ENCODE measurements around the gene ARPC1A.
A peak's percentile ranks its signal among the peaks of the same experiment; 100 is the strongest.

Gene ARPC1A

DNA sequence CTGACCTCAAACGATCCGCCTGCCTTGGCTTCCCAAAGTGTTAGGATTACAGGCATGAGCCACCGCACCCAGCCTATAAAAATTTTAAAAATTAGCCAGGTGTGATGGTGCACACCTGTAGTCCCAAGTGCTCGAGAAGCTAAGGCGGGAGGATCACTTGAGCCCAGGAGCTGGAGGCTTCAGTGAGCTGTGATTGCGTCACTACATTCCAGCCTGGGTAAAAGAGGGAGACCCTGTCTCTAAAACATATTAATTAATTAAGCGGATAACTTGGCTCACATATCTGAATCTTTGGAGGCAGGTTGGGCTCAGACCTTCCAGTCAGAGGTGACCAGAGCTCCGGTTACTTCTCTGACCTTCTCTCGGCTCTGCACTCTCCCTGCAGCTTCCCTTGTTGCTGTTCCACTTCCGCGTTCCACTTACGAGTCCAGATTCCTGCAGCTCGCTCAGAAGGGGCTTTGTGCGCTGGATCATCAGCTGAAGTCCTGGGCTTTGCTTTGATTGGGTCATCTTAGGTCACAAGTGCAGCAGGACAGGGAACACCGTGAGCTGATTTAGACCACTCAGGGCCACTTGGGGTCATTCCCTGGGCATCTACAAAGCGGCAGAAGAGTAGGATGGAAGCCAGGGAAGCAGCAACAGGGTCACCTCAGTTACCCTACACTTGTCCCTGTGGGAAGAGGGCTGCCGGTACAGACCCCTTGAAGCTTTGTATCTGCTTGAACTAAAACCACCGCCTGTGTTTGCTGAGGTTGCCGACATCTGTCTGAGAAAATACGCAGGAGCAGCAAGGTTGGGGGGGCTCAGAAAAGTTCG lies 46.8 kb downstream of the ARPC1A start:
- no peak overlapping the region for H2BK5ac ChIP-seq (ENCODE audit: low read length)
- H2BK15ac ChIP-seq (replicated peaks; ENCODE audit: low read depth) = no peak overlapping the region
- H3K27ac ChIP-seq (ENCODE audit: low read depth, low read length) = no peak overlapping the region
- no peak for DNase-seq
- no peaks in the 10 kb centered on the region for H3K27me3 ChIP-seq (ENCODE audit: insufficient read depth, low read length, poor library complexity)
- no peak overlapping the region for H4K8ac ChIP-seq (ENCODE audit: low read depth, low read length)
- H3K23ac ChIP-seq (ENCODE audit: low read length) = no peak overlapping the region
- H3K4me3 ChIP-seq (ENCODE audit: low read length) = no peak overlapping the region
- H3K56ac ChIP-seq (ENCODE audit: low read length) = no peak overlapping the region
- H2AK5ac ChIP-seq (ENCODE audit: low read length) = no peak overlapping the region
- no peak overlapping the region for H3K4ac ChIP-seq (ENCODE audit: low read depth, low read length)
- H3K9ac ChIP-seq (ENCODE audit: low read length) = no peak overlapping the region
- no peaks in the 10 kb centered on the region for H3K36me3 ChIP-seq (ENCODE audit: control insufficient read depth, insufficient read depth, low read length)
- no peak overlapping the region for H3K18ac ChIP-seq (ENCODE audit: low read length)
- H3K79me2 ChIP-seq (ENCODE audit: control insufficient read depth, insufficient read depth, low read length) = peaks cover 2% of the 10 kb centered on the region
- no peak overlapping the region for H4K5ac ChIP-seq (ENCODE audit: low read length)
- H3K4me2 ChIP-seq (ENCODE audit: low read length) = no peak overlapping the region
- no peaks in the 10 kb centered on the region for H3K4me1 ChIP-seq (ENCODE audit: control insufficient read depth, low read depth, low read length)
- WGBS (ENCODE audit: extremely low coverage, insufficient coverage, low lambda C conversion rate) = no CpG with 5 or more reads among the region's 21 CpGs
- H3K79me1 ChIP-seq (ENCODE audit: low read length) = peaks cover 3% of the 10 kb centered on the region
- no peak overlapping the region for H2BK120ac ChIP-seq (ENCODE audit: low read depth, low read length)

DNA sequence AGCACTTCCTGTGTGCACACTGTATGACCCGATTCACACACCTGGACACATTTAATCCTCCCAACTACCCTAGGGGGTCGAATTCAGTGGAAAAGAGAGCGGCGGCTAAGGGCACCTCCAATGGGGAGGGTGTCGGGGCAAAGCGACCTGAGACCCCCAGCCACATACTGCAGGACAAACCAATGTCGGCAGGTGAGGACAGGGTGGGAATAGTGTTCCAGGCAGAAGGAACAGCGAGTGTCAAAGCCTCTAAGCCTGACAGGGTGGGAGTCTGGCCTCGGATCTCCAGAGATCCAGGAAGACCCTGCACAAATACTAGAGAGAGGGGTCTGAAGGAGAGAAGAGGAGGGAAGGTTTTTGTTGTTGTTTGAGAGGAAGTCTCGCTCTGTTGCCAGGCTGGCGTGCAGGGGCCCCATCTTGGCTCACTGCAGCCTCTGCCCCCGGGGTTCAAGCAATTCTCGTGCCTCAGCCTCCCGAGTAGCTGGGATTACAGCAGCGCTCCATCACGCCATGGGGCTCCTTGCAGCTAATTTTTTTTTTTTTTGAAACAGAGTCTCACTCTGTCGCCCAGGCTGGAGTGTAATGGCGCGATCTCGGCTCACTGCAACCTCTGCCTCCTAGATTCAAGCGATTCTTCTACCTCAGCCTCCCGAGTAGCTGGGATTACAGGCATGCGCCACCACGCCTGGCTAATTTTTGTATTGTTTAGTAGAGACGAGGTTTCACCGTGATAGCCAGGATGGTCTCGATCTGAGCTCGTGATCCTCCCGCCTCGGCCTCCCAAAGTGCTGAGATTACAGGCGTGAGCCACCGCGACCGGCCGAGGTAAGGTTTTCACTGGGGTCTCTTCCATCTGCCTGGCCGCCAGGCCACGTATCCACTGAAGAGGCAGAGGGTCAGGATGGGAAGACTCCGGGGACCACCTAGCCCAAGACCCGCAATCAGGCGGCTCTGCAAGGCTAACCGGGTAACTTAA lies 47.7 kb downstream of the ARPC1A start:
- Histone ChIP-seq H3K23ac (ENCODE audit: low read length) (no peak overlapping the region), H3K56ac (ENCODE audit: low read length) (peak overlapping the region; percentile 93), H2BK15ac (replicated peaks; ENCODE audit: low read depth) (no peak overlapping the region), H3K27me3 (ENCODE audit: insufficient read depth, low read length, poor library complexity) (no peaks in the 10 kb centered on the region), H3K27ac (ENCODE audit: low read depth, low read length) (no peak overlapping the region), H3K36me3 (ENCODE audit: control insufficient read depth, insufficient read depth, low read length) (no peaks in the 10 kb centered on the region), H3K79me1 (ENCODE audit: low read length) (peaks cover 3% of the 10 kb centered on the region), H4K5ac (ENCODE audit: low read length) (no peak overlapping the region), H3K79me2 (ENCODE audit: control insufficient read depth, insufficient read depth, low read length) (peaks cover 2% of the 10 kb centered on the region), H3K9ac (ENCODE audit: low read length) (peak overlapping the region; percentile 90), H3K4me1 (ENCODE audit: control insufficient read depth, low read depth, low read length) (no peaks in the 10 kb centered on the region), H2BK5ac (ENCODE audit: low read length) (no peak overlapping the region), H3K18ac (ENCODE audit: low read length) (peak overlapping the region; percentile 82), H4K8ac (ENCODE audit: low read depth, low read length) (no peak overlapping the region), H2AK5ac (ENCODE audit: low read length) (no peak overlapping the region), H3K4me3 (ENCODE audit: low read length) (no peak overlapping the region), H2BK120ac (ENCODE audit: low read depth, low read length) (no peak overlapping the region), H3K4ac (ENCODE audit: low read depth, low read length) (no peak overlapping the region), H3K4me2 (ENCODE audit: low read length) (peak overlapping the region; percentile 66)
- DNase-seq = no peak
- no CpG with 5 or more reads among the region's 41 CpGs for WGBS (ENCODE audit: extremely low coverage, insufficient coverage, low lambda C conversion rate)

DNA sequence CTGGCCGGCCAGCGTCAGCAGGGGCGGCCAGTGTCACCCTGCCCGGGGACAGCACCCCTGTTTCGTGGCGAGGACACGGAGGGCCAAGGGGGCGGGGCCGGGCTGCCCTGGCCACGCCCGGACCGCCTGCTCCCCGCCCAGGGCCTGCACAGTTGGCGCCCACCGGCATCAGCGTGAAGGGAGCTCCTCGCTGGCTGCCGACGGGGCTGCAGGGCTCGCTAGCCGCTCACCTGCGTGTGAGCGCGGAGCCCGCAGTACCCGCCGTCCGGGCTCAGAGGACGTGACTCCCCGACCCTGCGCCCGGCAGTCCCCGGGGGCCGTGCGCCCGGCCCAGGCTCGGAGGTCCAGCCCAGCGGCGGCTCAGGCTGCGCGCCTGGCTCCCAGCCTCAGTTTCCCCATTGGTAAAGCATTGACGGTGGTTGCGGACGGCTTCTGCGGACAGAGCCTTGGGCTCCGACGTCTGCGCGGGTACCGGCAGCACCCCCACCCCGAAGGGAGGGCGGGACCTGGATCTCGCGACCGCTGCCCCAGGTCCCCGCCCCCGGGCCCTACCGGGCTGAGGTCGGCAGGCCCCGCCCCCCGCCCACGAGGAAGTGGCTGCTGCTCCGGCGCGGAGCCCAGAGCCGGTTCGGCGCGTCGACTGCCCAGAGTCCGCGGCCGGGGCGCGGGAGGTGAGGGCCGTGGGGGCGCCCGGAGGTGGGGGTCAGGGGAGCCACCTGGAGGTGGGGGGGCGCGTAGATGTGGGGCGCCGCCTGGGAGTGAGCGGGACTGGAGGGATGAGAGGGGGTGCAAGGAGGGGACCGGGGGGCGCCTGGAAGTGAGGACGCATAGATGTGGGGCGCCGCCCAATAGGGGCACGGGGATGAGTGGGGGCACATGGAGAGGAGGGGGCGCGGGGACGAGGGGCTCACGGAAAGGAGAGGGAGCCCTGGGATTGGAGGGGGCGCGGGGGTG lies 48.7 kb downstream of the ARPC1A start, which contains the start of gene ARPC1B:
Gene ARPC1B (plus strand): TSS at position 620 of the 954 bp plus-strand sequence. CDS start 10,985 bp downstream, outside the sequence.
- no peaks in the 10 kb centered on the region for H3K4me1 ChIP-seq (ENCODE audit: control insufficient read depth, low read depth, low read length)
- H3K79me1 ChIP-seq (ENCODE audit: low read length) = peaks cover 3% of the 10 kb centered on the region
- H4K8ac ChIP-seq (ENCODE audit: low read depth, low read length) = peak within 1 kb of the TSS; percentile 95
- WGBS (ENCODE audit: extremely low coverage, insufficient coverage, low lambda C conversion rate) = no CpG with 5 or more reads among the region's 95 CpGs
- peak within 1 kb of the TSS; percentile 74 for H3K4me3 ChIP-seq (ENCODE audit: low read length)
- H2BK120ac ChIP-seq (ENCODE audit: low read depth, low read length) = no peak within 1 kb of the TSS
- peak within 1 kb of the TSS; percentile 84 for H3K4ac ChIP-seq (ENCODE audit: low read depth, low read length)
- no peak within 1 kb of the TSS for H4K5ac ChIP-seq (ENCODE audit: low read length)
- no peaks in the 10 kb centered on the region for H3K27me3 ChIP-seq (ENCODE audit: insufficient read depth, low read length, poor library complexity)
- peak within 1 kb of the TSS; percentile 66 for H3K4me2 ChIP-seq (ENCODE audit: low read length)
- DNase-seq = peak; percentile 83
- no peak within 1 kb of the TSS for H3K23ac ChIP-seq (ENCODE audit: low read length)
- peak within 1 kb of the TSS; percentile 93 for H3K56ac ChIP-seq (ENCODE audit: low read length)
- H2BK5ac ChIP-seq (ENCODE audit: low read length) = no peak within 1 kb of the TSS
- peak within 1 kb of the TSS; percentile 85 for H3K27ac ChIP-seq (ENCODE audit: low read depth, low read length)
- H2AK5ac ChIP-seq (ENCODE audit: low read length) = no peak within 1 kb of the TSS
- H3K79me2 ChIP-seq (ENCODE audit: control insufficient read depth, insufficient read depth, low read length) = peaks cover 2% of the 10 kb centered on the region
- peak within 1 kb of the TSS; percentile 98 for H3K18ac ChIP-seq (ENCODE audit: low read length)
- H3K9ac ChIP-seq (ENCODE audit: low read length) = peak within 1 kb of the TSS; percentile 90
- no peak within 1 kb of the TSS for H2BK15ac ChIP-seq (replicated peaks; ENCODE audit: low read depth)
- no peaks in the 10 kb centered on the region for H3K36me3 ChIP-seq (ENCODE audit: control insufficient read depth, insufficient read depth, low read length)

DNA sequence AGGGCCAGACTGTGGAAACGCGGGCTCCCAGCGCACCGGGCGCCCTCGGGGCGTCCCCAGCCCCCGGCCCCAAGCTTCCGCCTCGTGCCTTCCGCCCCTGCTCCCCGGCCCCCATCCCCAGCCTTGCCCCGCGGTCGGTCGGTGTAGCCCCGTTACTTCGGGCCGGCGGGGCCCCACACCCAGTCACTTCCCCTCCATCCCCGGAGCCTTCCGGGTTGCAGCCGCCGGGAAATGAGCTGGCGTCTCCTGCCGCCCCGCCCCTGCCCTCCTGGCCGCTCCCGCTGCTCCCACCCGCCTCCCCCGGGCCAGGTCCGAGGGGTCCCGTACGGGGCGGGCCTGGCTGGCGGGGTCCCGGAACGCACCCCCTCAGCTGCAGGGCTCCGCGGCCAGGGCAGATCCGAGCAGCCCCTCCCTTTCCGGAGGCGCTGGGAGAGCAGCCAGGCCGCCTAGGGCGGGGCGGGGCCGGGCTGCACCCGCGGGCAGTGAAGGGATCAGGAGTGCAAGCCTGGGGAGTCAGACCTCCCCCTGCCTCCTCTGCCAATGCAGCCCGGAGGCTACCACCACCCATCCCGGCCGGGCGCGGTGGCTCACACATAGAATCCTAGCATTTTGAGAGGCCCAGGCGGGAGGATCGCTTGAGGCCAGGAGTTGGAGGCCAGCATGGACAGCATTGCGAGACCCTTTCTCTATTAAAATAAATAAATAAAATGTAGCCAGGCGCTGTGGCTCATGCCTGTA lies 49.5 kb downstream of the ARPC1A start:
- Histone ChIP-seq H2BK5ac (ENCODE audit: low read length) (no peak overlapping the region), H3K4me2 (ENCODE audit: low read length) (peak overlapping the region; percentile 36), H2BK15ac (replicated peaks; ENCODE audit: low read depth) (no peak overlapping the region), H4K8ac (ENCODE audit: low read depth, low read length) (peak overlapping the region; percentile 95), H3K27ac (ENCODE audit: low read depth, low read length) (peak overlapping the region; percentile 53), H3K23ac (ENCODE audit: low read length) (no peak overlapping the region), H3K36me3 (ENCODE audit: control insufficient read depth, insufficient read depth, low read length) (no peaks in the 10 kb centered on the region), H3K56ac (ENCODE audit: low read length) (peak overlapping the region; percentile 92), H3K79me2 (ENCODE audit: control insufficient read depth, insufficient read depth, low read length) (peaks cover 3% of the 10 kb centered on the region), H3K4me1 (ENCODE audit: control insufficient read depth, low read depth, low read length) (peaks cover 2% of the 10 kb centered on the region), H3K79me1 (ENCODE audit: low read length) (peaks cover 7% of the 10 kb centered on the region), H3K27me3 (ENCODE audit: insufficient read depth, low read length, poor library complexity) (no peaks in the 10 kb centered on the region), H4K5ac (ENCODE audit: low read length) (no peak overlapping the region), H3K9ac (ENCODE audit: low read length) (peak overlapping the region; percentile 81), H3K18ac (ENCODE audit: low read length) (peak overlapping the region; percentile 98), H3K4me3 (ENCODE audit: low read length) (peak overlapping the region; percentile 67), H3K4ac (ENCODE audit: low read depth, low read length) (peak overlapping the region; percentile 84), H2AK5ac (ENCODE audit: low read length) (no peak overlapping the region), H2BK120ac (ENCODE audit: low read depth, low read length) (no peak overlapping the region)
- DNase-seq = peak; percentile 70
- no CpG with 5 or more reads among the region's 58 CpGs for WGBS (ENCODE audit: extremely low coverage, insufficient coverage, low lambda C conversion rate)
